Right lobe of liver (tissue), 6 donors: Measurements from ENCODE around the gene SMARCC1. TPM values are rescaled to one million over a fixed set of nuclear protein-coding genes. Genes with fewer than 3 reads are reported as not detected.

Experiments
- ATAC-seq, 4 donors: fragments of 200-7000 bp; cut with Tn5 transposase; one replicate each; pipeline ENCODE4 v1.9.1; 2020; ENCODE audit warnings: mild to moderate bottlenecking in 4 of 4, moderate library complexity in 4 of 4
- DNase-seq, 3 donors: peaks; one replicate each; pipeline ENCODE4 v3.0.0-alpha.2; 2020
- H3K27ac ChIP-seq, 3 donors: fragments of 200-600 bp; one replicate each; pipeline ENCODE4 v1.8.0; 2022
- H3K27me3 ChIP-seq, 2 donors: fragments of 200-600 bp; one replicate each; pipeline ENCODE4 v1.8.0; 2022
- H3K36me3 ChIP-seq, 4 donors: fragments of 200-600 bp; sonication (generic) in 1 of 4; one replicate each; pipeline versions ENCODE4 v1.5.1 to v1.8.0; 2017 to 2022; ENCODE audit warnings: control low read depth in 1 of 4
- H3K4me1 ChIP-seq, 4 donors: fragments of 200-600 bp; sonication (generic) in 1 of 4; one replicate each; pipeline versions ENCODE4 v1.5.1 to v1.8.0; 2017 to 2022; ENCODE audit warnings: control low read depth in 1 of 4
- H3K4me3 ChIP-seq, 3 donors: fragments of 200-600 bp; one replicate each; pipeline ENCODE4 v1.8.0; 2022
- H3K9me3 ChIP-seq, 4 donors: fragments of 200-600 bp; sonication (generic) in 1 of 4; one replicate each; pipeline versions ENCODE4 v1.5.1 to v1.8.0; 2017 to 2022; ENCODE audit warnings: control low read depth in 1 of 4
- CTCF ChIP-seq, 4 donors: fragments of 200-600 bp in 3 of 4; fragments of 450-650 bp in 1 of 4; IDR thresholded peaks; one replicate each; pipeline versions ENCODE4 v1.5.1 to v1.8.0; 2016 to 2022; ENCODE audit warnings: antibody characterized with exemption in 4 of 4, mild to moderate bottlenecking in 2 of 4
- POLR2A ChIP-seq: fragments of 450-650 bp; IDR thresholded peaks from one replicate; pipeline ENCODE4 v1.6.1; 2017; ENCODE audit warnings: antibody characterized with exemption, mild to moderate bottlenecking
- WGBS: methylation state at CpG from one replicate; pipeline ENCODE4 v1.1.6; 2018; ENCODE audit warnings: low coverage, low lambda C conversion rate; ENCODE audit not compliant: insufficient coverage; ENCODE audit errors: missing lambda C conversion rate; 5-methylcytosine and 5-hydroxymethylcytosine counted together
- intact Hi-C, 2 donors: fragments of 100-400 bp; cut with DNase I; formaldehyde crosslinking; loops; one replicate each; pipeline versions ENCODE4 v1.11.2 to v1.14.1; 2022
- total RNA-seq, 6 experiments: library from RNA; depleted of rRNA in 2 of 6; stranded (reverse); fragments of >200 nt in 2 of 6; fragmentation: NEBNext Ultra II Directional in 3 of 6; extraction: Animal tissue kit (Norgen Biotek cat#: 25700) in 3 of 6; gene quantifications; one replicate each; pipeline versions ENCODE4 v1.1.0 to v1.2.4, GENCODE V29; 2016 to 2023
- donor health status: DM: no; HTN: yes; CAD: no.
- donor health status: DM: no; HTN: no; CAD: no.
- donor health status: DM: no; HTN: no; CAD: no.
- donor health status: DM: no; HTN: yes; CAD: no.
- donor health status: DM: no; HTN: yes; CAD: no.

Gene SMARCC1
- total RNA-seq, 6 experiments from 2014 or later: 15.6 to 32.0 (median 24.1) TPM

GRCh38 chr3:47647550-47647949 lies 134.1 kb downstream of the SMARCC1 start:
- H3K36me3 ChIP-seq: peaks cover 0 to 3% (median 0%) of the 10 kb centered on the region in 4 donors
- TF ChIP-seq CTCF (IDR thresholded peaks at IDR 0.05) (no peak), POLR2A (no peak)
- intact Hi-C loops: no loop called here
- DNase-seq (no peak), ATAC-seq (no peak)
- H3K9me3 ChIP-seq: no peaks in the 10 kb centered on the region
- H3K4me1 ChIP-seq: peaks cover 0 to 5% (median 0%) of the 10 kb centered on the region in 4 donors
- H3K27me3 ChIP-seq: no peaks in the 10 kb centered on the region
- H3K4me3 ChIP-seq: no peak overlapping the region
- 100% methylated on average over 1 of the region's 2 CpGs for WGBS
- no peak overlapping the region for H3K27ac ChIP-seq

DNA sequence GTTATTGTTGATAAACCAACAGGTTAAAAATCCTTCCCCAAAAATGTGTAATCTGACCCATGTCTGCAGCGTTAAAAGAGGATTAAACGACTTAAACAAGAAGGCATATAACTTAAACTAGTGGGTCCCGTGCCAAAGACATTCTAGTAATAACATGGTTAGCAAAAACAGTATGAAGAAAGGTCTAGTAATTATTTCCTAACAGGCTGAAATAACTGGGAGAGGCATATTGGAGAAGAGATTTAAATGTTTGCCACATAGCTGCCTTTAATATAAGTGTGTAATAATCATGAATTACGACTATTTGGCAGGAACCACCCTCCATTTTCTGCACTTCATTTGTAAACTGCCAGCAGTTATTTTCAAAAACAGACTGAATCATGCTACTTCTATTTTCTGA lies 135.3 kb downstream of the SMARCC1 start:
- peaks cover 0 to 4% (median 0%) of the 10 kb centered on the region in 4 donors for H3K36me3 ChIP-seq
- TF ChIP-seq POLR2A: no peak
- no peak for TF ChIP-seq CTCF (IDR thresholded peaks at IDR 0.05)
- intact Hi-C loops: no loop called here
- no peak for DNase-seq
- no peak for ATAC-seq
- no peaks in the 10 kb centered on the region for H3K9me3 ChIP-seq
- H3K27me3 ChIP-seq: no peaks in the 10 kb centered on the region
- WGBS: 74% methylated on average over 4 of the region's 4 CpGs
- H3K4me3 ChIP-seq: no peak overlapping the region
- H3K4me1 ChIP-seq: peaks cover 0 to 5% (median 0%) of the 10 kb centered on the region in 4 donors
- H3K27ac ChIP-seq: no peak overlapping the region

- H3K4me3 ChIP-seq: no peak overlapping the region
- peaks cover 0 to 9% (median 0%) of the 10 kb centered on the region in 4 donors for H3K36me3 ChIP-seq
- no peaks in the 10 kb centered on the region for H3K27me3 ChIP-seq
- no peak for DNase-seq
- H3K27ac ChIP-seq: no peak overlapping the region
- WGBS: 100% methylated on average over 2 of the region's 2 CpGs
- intact Hi-C loops: no loop called here
- H3K4me1 ChIP-seq: peaks cover 0 to 4% (median 0%) of the 10 kb centered on the region in 4 donors
- no peak for ATAC-seq
- TF ChIP-seq POLR2A (no peak), CTCF (IDR thresholded peaks at IDR 0.05) (no peak)
- no peaks in the 10 kb centered on the region for H3K9me3 ChIP-seq
Measured at GRCh38 chr3:47645551-47645950, 136.1 kb downstream of the SMARCC1 start.

DNA sequence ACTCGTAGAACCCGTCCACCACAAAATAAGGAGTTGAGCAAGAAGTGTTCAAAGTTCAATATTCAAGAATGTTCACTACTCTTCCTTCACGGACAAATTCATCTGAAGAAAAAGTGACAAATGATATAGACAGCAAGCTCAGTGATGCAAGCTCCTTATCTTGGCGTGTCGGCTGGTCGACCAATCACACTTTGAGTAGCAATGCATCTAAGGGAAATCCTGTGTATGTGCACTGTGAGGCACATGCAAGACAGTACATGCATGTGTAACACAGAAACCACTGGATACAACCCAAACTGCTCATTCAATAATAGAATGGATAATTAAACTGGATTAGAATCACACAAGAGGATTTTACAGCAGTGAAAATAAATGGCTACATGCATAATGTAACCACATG lies 138.6 kb downstream of the SMARCC1 start:
- intact Hi-C loops: no loop called here
- Histone ChIP-seq H3K4me3 (no peak overlapping the region), H3K27ac (no peak overlapping the region), H3K9me3 (no peaks in the 10 kb centered on the region), H3K4me1 (no peaks in the 10 kb centered on the region), H3K27me3 (no peaks in the 10 kb centered on the region), H3K36me3 (peaks cover 0 to 14% (median under 1%) of the 10 kb centered on the region in 4 donors)
- ATAC-seq (no peak), DNase-seq (no peak)
- WGBS: 87% methylated on average over 6 of the region's 6 CpGs
- TF ChIP-seq CTCF (IDR thresholded peaks at IDR 0.05) (no peak), POLR2A (no peak)

- Histone ChIP-seq H3K4me3 (no peak overlapping the region), H3K36me3 (peaks cover 0 to 14% (median under 1%) of the 10 kb centered on the region in 4 donors), H3K27ac (no peak overlapping the region), H3K9me3 (no peaks in the 10 kb centered on the region), H3K4me1 (no peaks in the 10 kb centered on the region), H3K27me3 (no peaks in the 10 kb centered on the region)
- DNase-seq (no peak), ATAC-seq (no peak)
- intact Hi-C loops: no loop called here
- TF ChIP-seq POLR2A (no peak), CTCF (IDR thresholded peaks at IDR 0.05) (no peak)
- WGBS: 95% methylated on average over 7 of the region's 7 CpGs
Measured at GRCh38 chr3:47641739-47642138, 140.0 kb downstream of the SMARCC1 start.
